GM19043 (cell line): Measurements from ENCODE around the gene OLIG1.

ENCODE experiments used
- ATAC-seq: cut with Tn5 transposase; IDR thresholded peaks from one replicate; pipeline ENCODE4 v1.9.1; 2021; ENCODE audit warnings: low read depth; ENCODE audit not compliant: unreplicated experiment

The OLIG1 gene

GRCh38 chr21:33030633-33031032, 39.3 kb upstream of the OLIG1 start:
- no peak for ATAC-seq

GRCh38 chr21:33031152-33031911, 38.6 kb upstream of the OLIG1 start:
- ATAC-seq = no peak

- no peak for ATAC-seq
Observed at GRCh38 chr21:33032434-33033047, 37.4 kb upstream of the OLIG1 start.

GRCh38 chr21:33033094-33033951, 36.6 kb upstream of the OLIG1 start:
- no peak for ATAC-seq

- no peak for ATAC-seq
Observed at GRCh38 chr21:33033961-33034413, 36.0 kb upstream of the OLIG1 start.

GRCh38 chr21:33035147-33035546, 34.8 kb upstream of the OLIG1 start:
- no peak for ATAC-seq

GRCh38 chr21:33036430-33037162, 33.3 kb upstream of the OLIG1 start:
- no peak for ATAC-seq

GRCh38 chr21:33037501-33037900, 32.4 kb upstream of the OLIG1 start:
- no peak for ATAC-seq

GRCh38 chr21:33039536-33039935, 30.4 kb upstream of the OLIG1 start:
- ATAC-seq = no peak

GRCh38 chr21:33040215-33040614, 29.7 kb upstream of the OLIG1 start:
- ATAC-seq = no peak

GRCh38 chr21:33041981-33042380, 28.0 kb upstream of the OLIG1 start:
- ATAC-seq = no peak

GRCh38 chr21:33042812-33043211, 27.1 kb upstream of the OLIG1 start:
- ATAC-seq = no peak

- no peak for ATAC-seq
Observed at GRCh38 chr21:33046455-33046854, 23.5 kb upstream of the OLIG1 start.

GRCh38 chr21:33047231-33047630, 22.7 kb upstream of the OLIG1 start:
- no peak for ATAC-seq

- no peak for ATAC-seq
Observed at GRCh38 chr21:33051925-33052324, 18.0 kb upstream of the OLIG1 start.

- ATAC-seq = no peak
Observed at GRCh38 chr21:33053951-33054350, 16.0 kb upstream of the OLIG1 start.

- ATAC-seq = no peak
Observed at GRCh38 chr21:33055991-33056390, 13.9 kb upstream of the OLIG1 start.

GRCh38 chr21:33057385-33057940, 12.5 kb upstream of the OLIG1 start:
- ATAC-seq = no peak

- ATAC-seq = no peak
Observed at GRCh38 chr21:33058527-33058926, 11.4 kb upstream of the OLIG1 start.

GRCh38 chr21:33058957-33059356, 11.0 kb upstream of the OLIG1 start:
- no peak for ATAC-seq
